GM19351 (cell line): ENCODE results near the gene MYMK.

Experiments used
- ATAC-seq: cut with Tn5 transposase; IDR thresholded peaks from one replicate; pipeline ENCODE4 v1.9.1; 2021; ENCODE audit warnings: mild to moderate bottlenecking, moderate library complexity; ENCODE audit not compliant: unreplicated experiment

MYMK gene

GRCh38 chr9:133505901-133506652, 18.7 kb downstream of the MYMK start:
- ATAC-seq = no peak

DNA sequence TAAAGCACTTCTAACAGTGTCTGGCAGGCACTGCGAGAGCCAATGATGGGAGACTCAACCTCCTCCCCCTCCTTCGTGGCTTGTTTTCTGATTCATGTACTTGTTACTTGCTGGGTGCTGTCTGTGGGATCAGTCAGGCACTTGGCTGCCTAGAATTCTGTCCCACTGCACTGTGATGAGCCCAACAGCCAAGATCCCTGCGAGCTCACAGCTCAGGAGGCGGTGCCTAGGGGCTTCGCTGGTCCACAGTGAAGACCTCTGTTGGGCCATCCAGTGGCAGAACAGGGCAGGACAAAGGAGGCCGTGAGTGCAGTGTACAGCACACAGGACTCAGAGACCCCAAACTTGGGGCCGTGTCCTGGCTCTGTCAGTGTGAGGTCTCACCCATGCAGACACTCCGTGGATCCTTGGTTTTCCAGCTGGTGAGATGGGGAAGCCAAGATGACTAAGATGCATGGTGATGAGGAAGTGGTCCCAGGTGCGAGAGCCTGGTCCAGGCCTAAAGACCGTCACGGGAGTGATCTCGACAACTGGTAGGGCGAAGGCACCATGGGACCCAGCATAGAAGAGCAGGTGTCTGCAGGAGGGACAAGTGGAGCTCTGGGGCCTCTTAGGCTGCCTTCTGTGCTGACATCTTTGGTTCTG, 19.5 kb downstream of the MYMK start:
- no peak for ATAC-seq

DNA sequence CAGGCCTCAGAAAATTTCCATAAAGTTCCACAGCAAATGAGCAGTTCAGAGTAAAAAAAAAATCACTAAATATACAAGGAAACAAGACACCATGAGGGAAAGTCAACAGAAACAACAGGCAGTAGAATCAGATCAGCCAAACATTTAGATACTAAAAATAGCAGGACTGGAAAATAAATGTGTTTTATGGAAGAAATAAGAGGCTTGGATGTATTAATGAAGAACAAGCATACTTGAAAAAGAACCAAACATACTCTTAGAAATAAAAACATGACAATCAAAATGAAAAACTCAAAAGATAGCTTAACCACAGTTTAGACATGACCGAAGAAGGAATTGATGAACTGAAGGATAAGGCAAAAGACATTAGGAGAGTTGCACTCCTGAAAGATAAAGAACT, 22.6 kb downstream of the MYMK start:
- ATAC-seq = no peak

DNA sequence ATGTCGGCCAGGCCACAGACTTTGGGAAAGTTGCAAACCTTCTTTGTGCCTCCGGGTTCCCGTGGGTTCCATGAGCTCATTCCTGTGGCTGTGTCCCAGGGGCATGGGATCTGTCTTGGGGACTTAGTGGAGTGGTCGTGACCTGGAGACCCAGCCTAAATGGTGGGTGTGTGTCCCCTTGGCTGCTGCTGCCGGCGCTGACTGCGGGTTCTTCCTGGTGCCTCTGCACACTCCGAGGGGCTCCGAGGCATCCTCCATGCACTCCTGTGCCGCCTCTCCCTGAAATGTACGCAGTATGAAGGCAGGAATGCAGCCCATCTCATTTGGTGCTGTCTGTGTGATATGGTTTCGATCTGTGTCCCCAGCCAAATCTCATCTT, 24.9 kb downstream of the MYMK start:
- no peak for ATAC-seq

DNA sequence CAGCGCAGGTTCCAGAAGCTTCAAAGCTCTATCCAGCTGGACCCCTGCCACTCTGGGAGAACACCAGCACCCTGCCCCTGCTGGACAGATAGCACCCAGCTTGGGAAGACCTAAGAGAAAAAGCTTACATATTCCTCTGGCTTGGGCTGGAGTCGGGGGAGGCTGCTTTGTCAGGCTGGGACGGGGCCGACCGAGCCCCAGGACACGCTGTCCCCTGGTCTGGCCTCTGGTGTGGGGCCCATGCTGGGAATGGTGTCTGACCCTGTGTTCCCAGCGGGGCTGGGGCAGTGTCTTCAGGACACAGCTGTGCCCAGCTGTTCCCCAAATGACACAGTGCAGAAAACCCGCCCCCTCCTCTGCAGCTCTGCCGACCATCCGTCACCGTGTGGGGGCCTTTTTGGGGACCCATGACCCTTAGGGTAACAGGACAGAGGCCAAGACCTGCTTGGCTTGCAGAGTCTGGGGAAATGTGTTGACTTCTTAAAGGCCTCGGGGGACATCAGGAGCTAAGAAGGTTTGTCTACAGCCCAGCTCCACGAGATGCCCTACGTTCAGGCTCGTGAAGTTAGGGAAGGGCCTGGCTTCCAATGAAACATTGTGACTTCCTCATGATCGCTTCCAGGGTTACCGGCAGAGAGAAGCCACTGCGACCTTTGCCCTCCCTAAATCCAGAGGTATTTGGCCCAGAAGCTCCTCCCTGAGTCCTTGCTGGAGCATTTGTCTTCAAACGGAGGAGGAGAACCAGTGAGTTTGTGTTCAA, 25.4 kb downstream of the MYMK start:
- ATAC-seq = no peak

DNA sequence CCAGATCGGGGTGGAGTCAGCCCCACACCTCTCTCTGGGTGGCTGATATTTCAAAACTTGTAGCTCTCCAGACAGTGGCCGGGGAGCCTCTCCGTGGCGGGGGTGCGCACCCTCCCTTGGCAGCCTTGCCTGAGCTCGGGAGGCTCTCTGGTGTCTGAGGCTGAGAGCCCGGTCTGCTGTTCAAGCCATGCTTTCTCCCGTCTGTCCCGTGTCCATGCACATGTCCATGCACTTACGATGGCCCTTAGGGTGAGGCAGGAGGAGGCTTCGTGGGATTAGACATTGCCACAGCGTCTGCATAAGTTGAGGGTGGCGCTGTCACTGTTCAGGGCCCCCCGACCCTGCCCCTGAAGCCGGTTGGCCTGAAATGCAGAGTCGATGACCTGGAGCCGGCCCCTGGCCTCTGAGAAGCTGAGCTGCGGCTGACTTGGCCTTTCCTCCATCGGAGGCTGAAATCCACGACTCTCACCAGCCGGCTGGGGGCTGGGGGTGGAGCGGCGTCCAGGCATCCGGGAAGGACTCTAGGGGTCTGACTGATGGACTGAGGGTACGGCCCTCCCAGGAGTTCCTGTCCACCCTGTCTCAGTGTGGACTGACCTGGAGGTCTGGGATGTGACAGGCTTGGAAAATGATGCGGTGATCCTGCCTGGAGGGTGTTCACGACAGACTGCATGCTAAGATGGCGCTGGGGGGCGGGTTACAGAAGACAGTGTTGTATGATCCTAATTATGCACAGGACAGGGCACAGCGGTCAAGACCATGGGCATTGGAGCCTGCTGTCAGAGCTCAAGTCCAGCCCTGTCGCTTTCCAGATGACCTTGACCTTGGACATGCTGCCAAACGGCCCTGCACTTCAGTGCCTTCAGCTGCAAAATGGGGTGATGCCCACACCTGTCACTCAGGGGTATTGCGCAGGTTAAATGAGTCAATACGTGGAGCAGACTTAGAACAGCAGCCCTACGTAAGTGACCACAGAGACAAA, 27.6 kb downstream of the MYMK start:
- ATAC-seq = no peak

DNA sequence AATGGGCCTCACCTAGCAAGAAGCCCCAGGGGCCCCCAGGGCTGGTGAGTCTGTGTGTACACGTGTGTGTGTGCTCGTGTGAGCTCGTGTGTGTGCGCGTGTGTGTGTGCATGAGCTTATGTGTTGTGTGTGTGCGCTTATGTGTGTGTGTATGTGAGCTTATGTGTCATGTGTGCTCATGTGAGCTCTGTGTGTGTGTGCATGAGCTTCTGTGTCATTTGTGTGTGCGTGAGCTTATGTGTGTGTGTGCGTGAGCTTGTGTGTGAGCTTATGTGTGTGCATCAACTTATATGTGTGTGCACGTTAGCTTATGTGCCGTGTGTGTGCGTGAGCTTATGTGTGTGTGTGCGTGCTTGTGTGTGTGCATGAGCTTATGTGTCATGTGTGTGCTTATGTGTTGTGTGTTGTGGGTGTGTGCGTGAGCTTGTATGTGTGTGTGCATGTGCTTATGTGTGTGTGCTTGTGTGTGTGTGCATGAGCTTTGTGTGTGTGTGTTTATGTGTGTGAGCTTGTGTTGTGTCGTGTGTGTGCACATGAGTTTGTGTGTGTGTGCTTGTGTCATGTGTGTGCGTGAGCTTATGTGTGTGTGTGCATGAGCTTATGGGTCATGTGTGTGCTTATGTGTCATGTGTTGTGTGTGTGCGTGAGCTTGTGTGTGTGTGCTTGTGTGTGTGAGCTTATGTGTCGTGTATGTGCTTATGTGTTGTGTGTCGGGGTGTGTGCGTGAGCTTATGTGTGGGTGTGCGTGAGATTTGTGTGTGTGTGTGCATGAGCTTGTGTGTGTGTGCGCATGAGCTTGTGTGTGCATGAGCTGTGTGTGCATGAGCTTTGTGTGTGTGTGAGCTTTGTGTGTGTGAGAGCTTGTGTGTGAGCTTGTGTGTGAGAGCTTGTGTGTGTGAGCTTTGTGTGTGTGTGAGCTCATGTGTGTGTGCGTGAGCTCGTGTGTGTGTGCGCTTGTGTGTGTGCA, 29.1 kb downstream of the MYMK start:
- ATAC-seq = no peak

DNA sequence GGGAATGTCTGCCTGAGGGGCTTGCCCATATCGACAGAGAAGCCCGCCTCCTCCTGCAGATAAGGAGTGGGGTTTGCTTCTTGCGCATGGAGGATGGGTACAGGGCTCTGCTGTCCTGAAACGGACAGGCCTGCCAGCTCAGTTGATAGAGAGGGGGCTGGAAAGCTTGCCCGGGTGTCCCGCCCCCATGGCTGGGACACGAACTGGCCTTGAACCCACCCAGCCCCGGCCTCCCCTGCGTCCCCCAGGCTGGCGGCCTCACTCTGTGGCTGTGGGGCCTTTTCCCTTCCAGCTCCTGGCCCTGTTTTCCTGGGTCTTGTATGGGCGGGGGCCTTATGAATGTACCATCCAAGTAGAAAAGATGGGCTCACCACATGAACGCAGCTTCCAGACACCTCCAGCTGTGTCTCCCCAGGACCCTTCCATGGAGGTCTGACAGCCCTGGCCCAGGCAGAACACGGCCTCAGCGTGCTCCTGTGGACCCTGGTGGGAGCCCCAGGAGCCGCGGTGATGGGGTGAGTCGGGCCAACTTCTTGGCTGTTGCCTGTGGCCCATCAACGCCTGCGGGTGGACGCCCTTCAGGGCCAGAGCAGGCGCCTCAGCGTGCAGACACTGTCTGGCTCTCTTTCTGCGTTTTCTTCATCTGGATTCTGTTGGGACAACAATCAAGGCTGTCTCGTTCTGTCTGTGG, 30.0 kb downstream of the MYMK start:
- no peak for ATAC-seq

DNA sequence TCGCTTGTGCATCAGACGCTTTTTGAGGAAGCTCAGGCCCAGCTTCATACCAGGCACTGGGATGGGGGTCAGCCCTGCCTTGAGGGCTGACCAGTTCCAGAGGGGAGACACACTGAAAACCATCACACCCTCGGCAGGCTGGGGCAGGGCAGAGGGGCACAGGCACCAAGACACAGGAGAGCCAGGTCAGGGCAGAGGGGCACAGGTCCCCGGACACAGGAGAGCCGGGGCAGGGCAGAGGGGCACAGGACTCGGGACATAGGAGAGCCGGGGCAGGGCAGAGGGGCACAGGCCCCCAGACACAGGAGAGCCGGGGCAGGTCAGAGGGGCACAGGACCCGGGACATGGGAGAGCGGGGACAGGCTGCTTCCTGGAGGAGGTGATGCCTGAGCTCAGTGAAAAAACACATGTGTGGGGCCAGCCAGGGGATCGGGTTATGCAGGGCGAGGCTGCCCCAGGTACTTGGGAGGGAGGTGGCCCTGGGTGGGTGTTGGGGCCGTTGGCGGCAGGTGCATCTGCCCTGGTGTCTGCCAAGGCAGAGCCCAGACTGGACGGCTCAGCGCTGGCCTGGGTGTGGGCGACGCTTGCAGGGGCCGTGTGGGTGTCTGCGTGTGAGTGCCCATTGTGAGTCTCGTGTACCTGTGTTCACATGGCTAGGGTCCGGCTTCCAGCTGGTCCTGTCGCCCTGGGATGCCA, 30.8 kb downstream of the MYMK start:
- ATAC-seq = no peak

DNA sequence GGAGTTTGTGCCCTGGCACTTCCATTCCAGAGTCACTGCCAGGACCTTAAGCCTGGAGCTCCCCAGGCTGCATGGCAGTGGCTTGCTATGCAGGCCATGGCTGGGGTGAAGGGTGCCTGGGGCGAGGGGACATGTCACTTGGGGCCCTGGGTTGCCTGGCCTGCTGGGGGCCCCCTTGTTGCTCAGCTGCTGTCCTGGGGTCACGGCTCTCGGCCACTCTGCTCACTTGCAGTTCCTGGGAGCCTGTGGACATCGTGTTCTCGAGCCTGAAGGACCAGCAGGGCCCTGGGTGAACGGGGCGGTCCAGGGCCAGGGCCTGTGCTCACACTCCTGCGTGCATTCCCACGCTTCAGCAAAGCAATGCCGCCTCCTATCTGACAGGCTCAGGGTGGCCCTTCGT, 31.3 kb downstream of the MYMK start:
- ATAC-seq = no peak

DNA sequence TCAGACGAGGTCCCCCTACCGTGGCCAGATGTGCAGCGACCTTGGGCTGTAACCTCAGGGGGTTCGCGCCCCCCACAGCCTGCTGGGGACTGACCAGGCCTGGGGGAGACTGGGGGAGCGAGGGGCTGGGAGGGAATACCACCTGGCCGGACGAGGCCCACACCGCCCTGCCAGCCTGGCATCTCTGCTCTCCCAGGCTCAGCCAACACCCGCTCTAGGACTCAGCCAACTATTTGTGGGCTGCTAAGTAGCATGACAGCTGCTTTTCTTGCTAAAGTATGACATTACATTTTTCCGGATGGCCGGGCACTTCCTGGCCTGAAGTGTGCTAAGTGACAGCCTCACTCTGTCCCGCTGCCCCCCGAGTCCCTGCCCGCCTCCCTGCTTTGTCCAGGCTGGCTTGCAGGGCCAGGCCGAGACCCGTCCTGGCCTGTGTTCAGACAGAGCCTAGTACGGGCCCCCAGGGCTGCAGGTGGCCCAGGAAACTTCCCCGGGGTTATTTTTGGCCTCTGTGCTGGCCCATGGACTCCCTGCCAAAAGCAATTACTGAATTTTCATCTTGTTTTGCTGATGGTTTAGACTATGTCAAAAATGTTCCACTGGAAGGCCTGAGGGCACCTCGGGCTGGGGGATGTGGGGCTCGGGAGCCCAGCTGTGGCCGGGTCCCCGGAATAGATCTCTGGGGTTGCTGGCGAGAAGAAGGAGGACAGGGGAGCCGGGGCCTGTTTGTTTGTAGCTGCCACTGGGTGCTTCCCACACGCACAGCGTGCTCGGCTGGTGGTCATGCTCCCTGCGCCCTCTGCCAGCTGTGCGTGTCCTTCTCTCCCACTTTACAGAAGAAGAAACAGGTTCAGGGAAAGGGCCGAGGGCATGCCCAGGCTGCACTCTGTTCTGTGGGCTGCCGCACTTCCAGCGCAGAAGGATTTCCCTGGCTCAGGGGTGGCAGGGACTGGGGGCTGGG, 32.4 kb downstream of the MYMK start:
- no peak for ATAC-seq

- no peak for ATAC-seq
Observed at GRCh38 chr9:133491656-133491925, 33.2 kb downstream of the MYMK start.

DNA sequence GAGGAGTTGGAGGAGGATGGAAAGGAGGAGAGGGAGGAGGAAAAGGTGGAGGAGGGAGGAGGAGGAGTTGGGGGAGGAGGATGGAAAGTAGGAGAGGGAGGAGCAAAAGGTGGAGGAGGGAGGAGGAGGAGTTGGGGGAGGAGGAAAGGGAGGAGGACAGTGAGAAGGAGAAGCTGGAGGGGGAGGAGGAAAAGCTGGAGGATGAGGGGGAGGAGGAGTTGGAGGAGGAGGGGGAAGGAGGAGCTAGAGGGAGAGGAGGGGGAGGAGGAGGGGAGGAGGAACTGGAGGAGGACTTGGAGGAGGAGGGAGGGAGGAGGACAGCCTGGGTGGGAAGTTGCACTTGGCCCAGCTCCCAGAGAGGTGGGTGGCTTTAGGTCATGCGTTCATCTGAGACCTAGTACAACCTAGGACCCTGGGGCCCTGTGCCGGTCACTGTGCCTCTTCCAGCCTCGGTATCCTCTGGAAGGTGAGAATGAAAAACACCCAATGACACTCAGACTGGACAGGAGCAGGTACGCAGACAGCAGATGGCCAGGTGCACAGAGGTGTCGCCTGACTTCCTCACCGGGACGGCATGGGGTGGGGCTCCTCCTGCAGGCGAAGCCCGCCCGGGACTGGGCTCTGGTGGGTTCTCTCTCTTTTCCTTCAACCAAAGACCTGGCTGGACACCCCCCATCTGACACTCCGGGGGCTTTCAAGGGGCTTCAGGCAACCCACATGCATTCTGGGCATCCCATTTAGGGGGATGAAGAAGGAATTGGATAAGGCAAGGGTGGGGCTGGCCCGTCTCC, 33.7 kb downstream of the MYMK start:
- ATAC-seq = no peak

GRCh38 chr9:133490201-133490681, 34.5 kb downstream of the MYMK start:
- ATAC-seq = no peak

- no peak for ATAC-seq
Observed at GRCh38 chr9:133489253-133490190, 35.2 kb downstream of the MYMK start.
